ENCODE data around the gene ZNF335. TPM values are rescaled to one million over a fixed set of nuclear protein-coding genes. Genes with fewer than 3 reads are reported as not detected.

The ZNF335 gene
- total and polyA plus RNA-seq, 2 of the 8 experiments (the other 6 are each of a cell fraction or from before 2014, with no cell fraction given), result 12.4 to 14.6 TPM

DNA sequence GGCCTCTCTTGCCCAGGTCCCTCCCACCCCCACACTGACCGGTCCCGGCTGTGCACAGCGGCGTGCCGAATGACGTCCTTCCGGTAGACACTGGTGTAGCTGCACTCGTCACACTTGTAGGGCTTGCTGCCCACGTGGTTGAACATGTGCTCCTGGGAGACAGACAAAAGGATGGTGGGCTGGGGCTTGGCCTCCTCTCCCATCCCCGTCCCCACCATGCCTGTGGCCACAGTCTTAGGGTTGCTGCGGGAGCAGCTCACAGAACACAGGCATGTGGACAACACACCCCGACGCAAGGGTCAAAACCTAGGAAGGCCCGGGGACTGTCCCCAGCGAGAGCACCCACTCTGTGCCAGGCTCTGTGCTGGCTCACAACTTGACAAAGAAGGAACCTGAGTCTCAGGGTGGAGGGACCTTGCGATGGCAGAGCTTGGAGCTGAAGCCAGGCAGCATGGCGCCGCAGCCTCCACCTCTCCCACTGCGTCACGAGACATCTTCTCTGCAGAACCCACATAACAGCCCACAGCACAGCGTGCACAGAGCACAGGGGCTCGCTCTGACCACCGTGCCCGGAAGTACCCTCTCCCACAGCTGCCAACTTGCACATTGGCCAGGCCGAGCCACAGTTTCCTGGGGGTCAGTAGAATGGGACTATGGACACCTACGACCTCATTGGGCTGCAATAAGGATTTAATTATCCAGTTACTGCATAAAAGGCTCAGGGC, 9.8 kb downstream of the ZNF335 start:
- H3K9ac ChIP-seq (replicated peaks in 1 of 4; ENCODE audit: extremely low read depth in 1 of 4, low read depth in 3 of 4, low read length in 3 of 4), result no peak overlapping the region
- POLR2A ChIA-PET (ENCODE audit: partially characterized antibody), result interaction anchor here (0.9 to 16.7 kb wide), 7 partner anchors 8 to 138 kb away, joined by 3 to 238 read pairs (median 5); partner anchors contain the start of genes PCIF1 and ZNF335
- no peak for TF ChIP-seq EZH2 (IDR thresholded peaks at IDR 0.05; ENCODE audit: low read depth, low read length, severe bottlenecking)
- no peak for TF ChIP-seq JUN (IDR thresholded peaks at IDR 0.05; ENCODE audit: low read depth, low read length)
- no peak for TF ChIP-seq RAD21 (IDR thresholded peaks at IDR 0.05 in 1 of 2, conservative IDR thresholded peaks at IDR 0.05 in 1 of 2; ENCODE audit: low read depth in 2 of 2, low read length in 2 of 2)
- no peak for TF ChIP-seq TEAD4 (IDR thresholded peaks at IDR 0.05; ENCODE audit: low read depth, low read length)
- no peak for TF ChIP-seq BRCA1 (IDR thresholded peaks at IDR 0.05; ENCODE audit: low read depth, low read length)
- TF ChIP-seq, protein P1, sequence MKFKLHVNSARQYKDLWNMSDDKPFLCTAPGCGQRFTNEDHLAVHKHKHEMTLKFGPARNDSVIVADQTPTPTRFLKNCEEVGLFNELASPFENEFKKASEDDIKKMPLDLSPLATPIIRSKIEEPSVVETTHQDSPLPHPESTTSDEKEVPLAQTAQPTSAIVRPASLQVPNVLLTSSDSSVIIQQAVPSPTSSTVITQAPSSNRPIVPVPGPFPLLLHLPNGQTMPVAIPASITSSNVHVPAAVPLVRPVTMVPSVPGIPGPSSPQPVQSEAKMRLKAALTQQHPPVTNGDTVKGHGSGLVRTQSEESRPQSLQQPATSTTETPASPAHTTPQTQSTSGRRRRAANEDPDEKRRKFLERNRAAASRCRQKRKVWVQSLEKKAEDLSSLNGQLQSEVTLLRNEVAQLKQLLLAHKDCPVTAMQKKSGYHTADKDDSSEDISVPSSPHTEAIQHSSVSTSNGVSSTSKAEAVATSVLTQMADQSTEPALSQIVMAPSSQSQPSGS (IDR thresholded peaks at IDR 0.05; ENCODE audit: low read length), result no peak
- no peak for TF ChIP-seq TAF7 (optimal IDR thresholded peaks at IDR 0.05; ENCODE audit: borderline replicate concordance, low read depth, low read length)
- no peak for TF ChIP-seq YY1 (IDR thresholded peaks at IDR 0.05; ENCODE audit: low read depth, low read length)
- TF ChIP-seq SP1 (IDR thresholded peaks at IDR 0.05; ENCODE audit: low read depth, low read length), result no peak
- TF ChIP-seq RFX5 (IDR thresholded peaks at IDR 0.05; ENCODE audit: borderline replicate concordance, low read depth, low read length), result no peak

More for the DNA sequence above, 9.8 kb downstream of the ZNF335 start:
- H4K91ac ChIP-seq (replicated peaks; ENCODE audit: insufficient read length, low read length), result no peak overlapping the region
- no peaks in the 10 kb centered on the region for H3K79me2 ChIP-seq (ENCODE audit: control insufficient read depth in 1 of 2, insufficient read depth in 2 of 2, low read length in 2 of 2)
- CTCF ChIA-PET (ENCODE audit: partially characterized antibody), result interaction anchor here (0.9 to 9.7 kb wide), 19 partner anchors 9 to 423 kb away, joined by 3 to 82 read pairs (median 5); partner anchors contain the start of genes CTSA, NEURL2, WFDC6 and ZNF335
- peak overlapping the region; percentile 59; the same call in 1 of the 2 replicates for H4K8ac ChIP-seq (ENCODE audit: extremely low read depth, insufficient read depth, low read length)
- H3K4me1 ChIP-seq (replicated peaks in 1 of 4; ENCODE audit: control insufficient read depth in 3 of 4, insufficient read depth in 4 of 4, low read length in 3 of 4), result no peaks in the 10 kb centered on the region
- no peak overlapping the region for H2BK15ac ChIP-seq (ENCODE audit: low read length)
- no peak overlapping the region for H4K5ac ChIP-seq (ENCODE audit: insufficient read length, low read depth, low read length)
- no peak overlapping the region for H3K18ac ChIP-seq (ENCODE audit: extremely low read depth, low read length)
- H3K14ac ChIP-seq (ENCODE audit: insufficient read length), result no peak overlapping the region
- no peak overlapping the region for H2AFZ ChIP-seq (ENCODE audit: low read length)
- no peak overlapping the region for H3K4me3 ChIP-seq (ENCODE audit: extremely low read depth in 1 of 4, insufficient read depth in 2 of 4, low read depth in 3 of 4, low read length in 4 of 4)
- no peak overlapping the region for H2AK5ac ChIP-seq (ENCODE audit: low read depth, low read length)
- no peak overlapping the region for H2BK5ac ChIP-seq (ENCODE audit: low read depth, low read length)
- WGBS, 2 experiments (ENCODE audit: extremely low coverage in 1 of 2, insufficient coverage in 1 of 2, insufficient read length in 1 of 2, insufficient replicate concordance in 2 of 2, low coverage in 1 of 2, low lambda C conversion rate in 2 of 2, missing lambda C conversion rate in 1 of 2), result 91% methylated on average over 26 of the region's 26 CpGs; no CpG with 5 or more reads in 1 of the 2 experiments
- no peak overlapping the region for H2BK20ac ChIP-seq (ENCODE audit: low read length)
- H3K56ac ChIP-seq (replicated peaks; ENCODE audit: insufficient read length, low read depth, low read length), result no peak overlapping the region
- H4K20me1 ChIP-seq (replicated peaks in 1 of 2; ENCODE audit: control insufficient read depth in 1 of 2, insufficient read depth in 2 of 2, low read length in 2 of 2), result peaks cover 0 to 4% of the 10 kb centered on the region in 2 experiments
- no peak overlapping the region for H3K23ac ChIP-seq (ENCODE audit: insufficient read length)
- H3K36me3 ChIP-seq (ENCODE audit: control insufficient read depth in 2 of 4, insufficient read depth in 4 of 4, low read length in 3 of 4), result peaks cover 12 to 47% (median 38%) of the 10 kb centered on the region in 4 experiments
- H2BK12ac ChIP-seq (ENCODE audit: low read depth, low read length), result no peak overlapping the region
- no peaks in the 10 kb centered on the region for H3K27me3 ChIP-seq (replicated peaks in 1 of 4; ENCODE audit: control insufficient read depth in 3 of 4, extremely low read depth in 1 of 4, insufficient read depth in 3 of 4, low read length in 3 of 4)
- FAIRE-seq (no peak), DNase-seq (ENCODE audit: low read depth in 1 of 2, low spot score in 2 of 2) (no peak)
- H2BK120ac ChIP-seq (replicated peaks; ENCODE audit: low read depth, low read length), result no peak overlapping the region
- H3K9me3 ChIP-seq (ENCODE audit: insufficient read depth in 2 of 2, low read depth in 1 of 2, low read length in 1 of 2), result no peaks in the 10 kb centered on the region
- H3K27ac ChIP-seq (ENCODE audit: low read depth, low read length), result no peak overlapping the region
- H3K23me2 ChIP-seq (ENCODE audit: low read depth, low read length), result no peaks in the 10 kb centered on the region
- no peak overlapping the region for H3K4me2 ChIP-seq (ENCODE audit: insufficient read depth in 1 of 2, low read depth in 2 of 2, low read length in 2 of 2)
- no peaks in the 10 kb centered on the region for H3K79me1 ChIP-seq (ENCODE audit: low read depth, low read length)
- no peak overlapping the region for H3K4ac ChIP-seq (replicated peaks; ENCODE audit: insufficient read length, low read depth, low read length)

Data from H1 (cell line).